Omental fat pad (tissue), 4 donors: ENCODE results near the gene GRM8. TPM values are rescaled to one million over a fixed set of nuclear protein-coding genes. Genes with fewer than 3 reads are reported as not detected.

Source experiments
- ATAC-seq: fragments of 150-250 bp; one replicate; pipeline ENCODE4 v1.9.1; 2016; ENCODE audit warnings: mild to moderate bottlenecking, moderate library complexity; ENCODE audit not compliant: low FRiP score
- DNase-seq: peaks from one replicate; pipeline ENCODE4 v3.0.0-alpha.2; 2019; ENCODE audit warnings: low spot score
- total RNA-seq, 4 donors: library from RNA; depleted of rRNA; stranded (reverse); fragments of >200 nt; gene quantifications; one replicate each; pipeline ENCODE4 v1.1.0, GENCODE V29; 2016
- TF ChIP-seq, protein P1 (sequence below), 3 donors: fragments of 450-650 bp; IDR thresholded peaks; one replicate each; pipeline ENCODE4 v1.5.1; 2016 to 2017; ENCODE audit warnings: antibody characterized with exemption in 3 of 3, mild to moderate bottlenecking in 3 of 3, moderate library complexity in 2 of 3

The GRM8 gene
- total RNA-seq, 4 donors from 2014 or later, result not detected

DNA sequence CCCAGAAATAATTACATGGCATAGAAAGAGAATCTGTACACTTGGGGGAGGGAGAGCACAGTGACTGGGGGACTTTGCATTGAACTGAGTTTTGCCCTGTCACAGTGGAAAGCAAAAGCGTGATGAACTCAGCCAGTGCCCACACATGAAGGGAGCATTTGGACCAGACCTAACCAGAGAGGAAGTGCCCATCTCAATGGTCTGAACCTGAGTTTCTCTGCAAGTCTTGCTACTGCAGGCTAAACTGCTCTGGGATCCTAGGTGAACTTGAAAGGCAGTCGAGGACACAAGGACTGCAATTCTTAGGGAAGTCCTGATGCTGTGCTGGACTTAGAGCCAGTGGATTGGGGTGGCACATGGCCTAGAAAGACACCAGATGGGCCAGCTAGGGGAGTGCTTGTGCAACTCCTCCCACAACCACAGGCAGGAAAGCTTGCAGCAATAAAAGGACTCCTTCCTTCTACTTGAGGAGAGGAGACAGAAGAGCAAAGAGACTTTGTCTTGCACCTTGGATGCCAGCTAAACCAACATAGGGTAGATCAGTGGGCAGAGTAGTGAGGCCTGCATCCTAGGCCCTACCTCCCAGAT, 259.0 kb downstream of the GRM8 start:
- TF ChIP-seq, protein P1, sequence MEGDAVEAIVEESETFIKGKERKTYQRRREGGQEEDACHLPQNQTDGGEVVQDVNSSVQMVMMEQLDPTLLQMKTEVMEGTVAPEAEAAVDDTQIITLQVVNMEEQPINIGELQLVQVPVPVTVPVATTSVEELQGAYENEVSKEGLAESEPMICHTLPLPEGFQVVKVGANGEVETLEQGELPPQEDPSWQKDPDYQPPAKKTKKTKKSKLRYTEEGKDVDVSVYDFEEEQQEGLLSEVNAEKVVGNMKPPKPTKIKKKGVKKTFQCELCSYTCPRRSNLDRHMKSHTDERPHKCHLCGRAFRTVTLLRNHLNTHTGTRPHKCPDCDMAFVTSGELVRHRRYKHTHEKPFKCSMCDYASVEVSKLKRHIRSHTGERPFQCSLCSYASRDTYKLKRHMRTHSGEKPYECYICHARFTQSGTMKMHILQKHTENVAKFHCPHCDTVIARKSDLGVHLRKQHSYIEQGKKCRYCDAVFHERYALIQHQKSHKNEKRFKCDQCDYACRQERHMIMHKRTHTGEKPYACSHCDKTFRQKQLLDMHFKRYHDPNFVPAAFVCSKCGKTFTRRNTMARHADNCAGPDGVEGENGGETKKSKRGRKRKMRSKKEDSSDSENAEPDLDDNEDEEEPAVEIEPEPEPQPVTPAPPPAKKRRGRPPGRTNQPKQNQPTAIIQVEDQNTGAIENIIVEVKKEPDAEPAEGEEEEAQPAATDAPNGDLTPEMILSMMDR (IDR thresholded peaks at IDR 0.05), result no peak
- DNase-seq (no peak), ATAC-seq (no peak)

DNA sequence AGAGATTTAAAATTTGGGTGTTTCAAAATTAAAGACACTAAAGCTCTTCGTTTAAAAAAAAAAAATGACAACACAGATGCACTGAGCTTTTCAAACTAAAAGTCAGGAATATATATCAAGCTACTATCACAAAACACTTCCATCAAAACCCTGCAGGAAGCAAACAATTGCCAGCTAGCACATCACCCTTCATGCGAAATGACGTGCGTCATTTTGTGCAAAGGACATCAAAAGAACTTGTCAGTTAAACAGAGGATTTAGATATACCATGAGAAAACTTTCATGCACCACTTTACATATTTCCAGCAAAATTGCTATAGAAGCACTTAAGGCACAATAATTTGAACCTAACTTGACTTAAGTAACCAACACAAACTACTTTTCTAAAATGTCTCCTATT, 264.7 kb downstream of the GRM8 start:
- ATAC-seq (no peak), DNase-seq (no peak)
- TF ChIP-seq, protein P1 (IDR thresholded peaks at IDR 0.05), result no peak

DNA sequence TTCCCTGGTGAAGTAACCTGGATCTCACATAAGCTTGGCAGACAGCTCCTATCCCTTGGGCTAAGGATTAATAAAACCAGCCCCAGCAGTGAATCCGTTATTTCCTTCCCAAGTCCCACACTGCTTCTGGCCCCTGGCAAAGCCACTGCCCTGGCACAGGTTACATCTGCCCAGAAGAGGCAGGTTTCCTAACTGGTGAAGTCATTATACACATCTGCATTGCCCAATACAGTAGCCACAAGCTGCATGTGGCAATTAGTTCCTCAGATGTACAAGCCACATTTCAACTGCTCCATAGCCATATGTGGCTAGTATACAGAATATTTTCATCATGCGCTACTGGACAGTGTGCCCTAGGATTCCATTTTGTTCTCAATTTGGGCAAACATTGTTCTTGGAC, 273.0 kb downstream of the GRM8 start:
- TF ChIP-seq, protein P1 (IDR thresholded peaks at IDR 0.05), result no peak
- ATAC-seq, result no peak

DNA sequence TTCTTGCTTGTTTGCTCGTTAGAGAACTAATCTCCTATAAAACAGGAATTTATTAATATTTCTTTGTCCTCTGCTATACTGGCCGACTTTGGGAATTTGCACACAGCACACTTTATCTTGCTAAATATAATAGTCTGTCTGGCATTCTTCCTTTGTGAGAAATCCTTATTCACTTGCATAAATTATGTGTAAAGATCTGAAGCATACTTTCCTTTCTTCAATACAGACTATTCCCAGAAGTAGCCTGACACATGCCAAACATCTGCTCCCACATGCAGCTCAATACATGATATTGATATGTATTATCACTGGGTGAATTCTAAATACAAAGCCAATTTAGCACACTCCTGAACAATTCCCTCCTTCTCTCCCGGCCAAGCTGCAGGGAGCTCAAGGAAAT, 273.9 kb downstream of the GRM8 start:
- no peak for ATAC-seq
- TF ChIP-seq, protein P1 (IDR thresholded peaks at IDR 0.05), result no peak

More for the DNA sequence above, 273.0 kb downstream of the GRM8 start:
- DNase-seq, result no peak

DNA sequence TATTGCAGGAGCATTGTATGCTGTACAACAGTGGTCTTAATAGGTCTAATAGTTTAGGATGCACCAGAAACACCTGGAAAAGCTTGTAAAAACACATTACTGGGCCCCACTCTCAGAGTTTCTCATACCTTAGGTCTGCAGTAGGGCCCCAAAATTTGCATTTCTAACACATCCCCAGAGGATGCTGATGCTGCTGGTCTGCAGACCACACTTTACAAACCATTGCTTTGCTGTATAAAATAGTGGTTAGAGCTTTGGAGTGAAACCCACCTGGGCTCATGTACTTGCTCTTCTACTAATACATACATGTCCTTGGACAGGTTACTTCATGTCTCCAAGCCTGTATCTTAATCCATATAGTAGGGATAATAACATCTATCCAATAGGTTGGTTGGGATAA, 279.7 kb downstream of the GRM8 start:
- TF ChIP-seq, protein P1 (IDR thresholded peaks at IDR 0.05), result no peak
- ATAC-seq (no peak), DNase-seq (no peak)

More for the DNA sequence above, 273.9 kb downstream of the GRM8 start:
- DNase-seq, result no peak

DNA sequence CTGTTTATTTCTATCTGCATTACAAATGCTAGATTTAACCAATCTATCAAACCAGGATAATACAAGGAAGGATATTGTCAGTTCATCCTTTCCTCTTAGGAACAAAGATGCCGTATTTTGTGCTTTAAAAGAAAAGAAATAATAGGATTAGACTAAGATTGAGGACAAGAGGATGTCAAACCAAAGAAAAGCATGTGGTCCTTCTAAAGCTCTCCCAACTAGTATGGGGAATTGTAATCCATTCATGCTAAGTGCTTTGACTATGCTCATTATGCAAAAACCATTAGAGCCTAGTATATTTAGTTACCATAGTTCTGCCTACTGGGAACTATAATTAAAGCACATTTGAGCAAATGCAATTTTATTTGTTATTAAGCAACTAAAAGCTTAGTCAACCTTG, 280.2 kb downstream of the GRM8 start:
- TF ChIP-seq, protein P1 (IDR thresholded peaks at IDR 0.05), result no peak
- no peak for ATAC-seq

DNA sequence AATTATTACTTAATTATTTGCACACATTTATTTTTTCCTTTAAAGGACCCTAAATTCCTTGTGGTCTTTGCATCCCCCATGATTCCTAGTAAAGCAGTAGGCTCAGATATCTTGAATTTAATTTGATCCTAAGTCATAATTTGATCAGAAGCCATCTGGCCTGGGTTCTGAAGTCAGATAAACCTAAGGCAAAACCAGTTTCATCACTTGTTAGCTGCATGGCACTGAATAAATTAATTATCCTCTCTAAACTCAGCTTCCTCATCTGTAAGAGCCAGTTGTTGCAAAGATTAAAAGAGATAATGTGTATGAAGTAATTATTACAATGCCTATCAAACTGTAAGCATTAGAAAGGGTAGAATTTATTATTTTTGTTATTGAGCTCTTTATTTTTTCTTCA, 293.1 kb downstream of the GRM8 start:
- ATAC-seq (no peak), DNase-seq (no peak)
- TF ChIP-seq, protein P1 (IDR thresholded peaks at IDR 0.05), result no peak

More for the DNA sequence above, 280.2 kb downstream of the GRM8 start:
- DNase-seq, result no peak
